Nephron progenitor cell (in vitro differentiated cells): ENCODE data around the gene FDXACB1.

Experiments used
- DNase-seq: peaks from one replicate; pipeline ENCODE4 v3.0.0; 2021
- H3K27ac Mint-ChIP-seq: 2 replicates; pipeline ENCODE4 v1.8.0; 2021; ENCODE audit warnings: mild to moderate bottlenecking, moderate library complexity, mixed read lengths
- H3K27me3 Mint-ChIP-seq: 2 replicates; pipeline ENCODE4 v1.8.0; 2021; ENCODE audit warnings: mild to moderate bottlenecking, low read depth, mixed read lengths; ENCODE audit not compliant: poor library complexity
- H3K36me3 Mint-ChIP-seq: 2 replicates; pipeline ENCODE4 v1.8.0; 2021; ENCODE audit warnings: low read depth, mixed read lengths
- H3K4me1 Mint-ChIP-seq: 2 replicates; pipeline ENCODE4 v1.8.0; 2021; ENCODE audit warnings: mixed read lengths
- H3K4me3 Mint-ChIP-seq: 2 replicates; pipeline ENCODE4 v1.8.0; 2021; ENCODE audit warnings: mild to moderate bottlenecking, moderate library complexity, mixed read lengths
- H3K9me3 Mint-ChIP-seq: 2 replicates; pipeline ENCODE4 v1.8.0; 2021; ENCODE audit warnings: mild to moderate bottlenecking, moderate library complexity, mixed read lengths
- CTCF ChIP-seq: fragments of 200-600 bp; sonication (generic); IDR thresholded peaks from 2 replicates; pipeline ENCODE4 v1.5.0; 2021; ENCODE audit warnings: antibody characterized with exemption

The FDXACB1 gene

GRCh38 chr11:111840143-111840542 lies 38.8 kb downstream of the FDXACB1 start:
- Mint-ChIP-seq H3K9me3 (no peaks in the 10 kb centered on the region), H3K27ac (no peak overlapping the region), H3K4me3 (no peak overlapping the region), H3K27me3 (no peaks in the 10 kb centered on the region), H3K4me1 (peaks cover 6% of the 10 kb centered on the region), H3K36me3 (peaks cover 31% of the 10 kb centered on the region)
- TF ChIP-seq CTCF, result no peak
- DNase-seq, result no peak

GRCh38 chr11:111838054-111838453 lies 40.9 kb downstream of the FDXACB1 start:
- H3K4me1 Mint-ChIP-seq, result peaks cover 6% of the 10 kb centered on the region
- H3K27me3 Mint-ChIP-seq, result no peaks in the 10 kb centered on the region
- H3K4me3 Mint-ChIP-seq, result no peak overlapping the region

GRCh38 chr11:111837366-111837891 lies 41.5 kb downstream of the FDXACB1 start:
- H3K9me3 Mint-ChIP-seq, result no peaks in the 10 kb centered on the region
- no peak overlapping the region for H3K27ac Mint-ChIP-seq
- H3K36me3 Mint-ChIP-seq, result peaks cover 23% of the 10 kb centered on the region
- peaks cover 6% of the 10 kb centered on the region for H3K4me1 Mint-ChIP-seq
- H3K27me3 Mint-ChIP-seq, result no peaks in the 10 kb centered on the region
- no peak overlapping the region for H3K4me3 Mint-ChIP-seq
- TF ChIP-seq CTCF, result no peak
- DNase-seq, result no peak

More at GRCh38 chr11:111838054-111838453, 40.9 kb downstream of the FDXACB1 start:
- Mint-ChIP-seq H3K9me3 (no peaks in the 10 kb centered on the region), H3K27ac (no peak overlapping the region), H3K36me3 (peaks cover 23% of the 10 kb centered on the region)
- TF ChIP-seq CTCF, result no peak
- no peak for DNase-seq

GRCh38 chr11:111836721-111837120 lies 42.2 kb downstream of the FDXACB1 start:
- no peak overlapping the region for H3K4me3 Mint-ChIP-seq
- H3K36me3 Mint-ChIP-seq, result peaks cover 23% of the 10 kb centered on the region
- peaks cover 6% of the 10 kb centered on the region for H3K4me1 Mint-ChIP-seq
- no peak for TF ChIP-seq CTCF
- no peaks in the 10 kb centered on the region for H3K9me3 Mint-ChIP-seq
- DNase-seq, result no peak
- no peaks in the 10 kb centered on the region for H3K27me3 Mint-ChIP-seq
- H3K27ac Mint-ChIP-seq, result no peak overlapping the region

- TF ChIP-seq CTCF, result no peak
- Mint-ChIP-seq H3K36me3 (peaks cover 23% of the 10 kb centered on the region), H3K27me3 (no peaks in the 10 kb centered on the region), H3K4me3 (no peak overlapping the region), H3K9me3 (no peaks in the 10 kb centered on the region), H3K27ac (no peak overlapping the region), H3K4me1 (peaks cover 2% of the 10 kb centered on the region)
- DNase-seq, result no peak
Observed at GRCh38 chr11:111836162-111836561, 42.8 kb downstream of the FDXACB1 start.

- TF ChIP-seq CTCF, result no peak
- no peaks in the 10 kb centered on the region for H3K4me1 Mint-ChIP-seq
- H3K27me3 Mint-ChIP-seq, result no peaks in the 10 kb centered on the region
- no peak for DNase-seq
- H3K4me3 Mint-ChIP-seq, result no peak overlapping the region
- H3K9me3 Mint-ChIP-seq, result no peaks in the 10 kb centered on the region
- H3K36me3 Mint-ChIP-seq, result peaks cover 24% of the 10 kb centered on the region
- no peak overlapping the region for H3K27ac Mint-ChIP-seq
Observed at GRCh38 chr11:111835665-111836064, 43.3 kb downstream of the FDXACB1 start.
